A549 treated with DMSO at 1 μM for 4 hours (cell line): ENCODE results near the gene IER3IP1. TPM values are rescaled to one million over a fixed set of nuclear protein-coding genes. Genes with fewer than 3 reads are reported as not detected.

Experiments used
- total RNA-seq: library from RNA; stranded (reverse); fragments of 200-300 nt; extraction: Qiagen RNA extraction; gene quantifications from 5 replicates; pipeline ENCODE4 v1.2.3, GENCODE V29; 2022; ENCODE audit warnings: low read depth

IER3IP1 gene, protein sequence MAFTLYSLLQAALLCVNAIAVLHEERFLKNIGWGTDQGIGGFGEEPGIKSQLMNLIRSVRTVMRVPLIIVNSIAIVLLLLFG
- total RNA-seq, result 15.5 to 30.8 TPM (median 18.7 TPM) in 5 replicates

DNA sequence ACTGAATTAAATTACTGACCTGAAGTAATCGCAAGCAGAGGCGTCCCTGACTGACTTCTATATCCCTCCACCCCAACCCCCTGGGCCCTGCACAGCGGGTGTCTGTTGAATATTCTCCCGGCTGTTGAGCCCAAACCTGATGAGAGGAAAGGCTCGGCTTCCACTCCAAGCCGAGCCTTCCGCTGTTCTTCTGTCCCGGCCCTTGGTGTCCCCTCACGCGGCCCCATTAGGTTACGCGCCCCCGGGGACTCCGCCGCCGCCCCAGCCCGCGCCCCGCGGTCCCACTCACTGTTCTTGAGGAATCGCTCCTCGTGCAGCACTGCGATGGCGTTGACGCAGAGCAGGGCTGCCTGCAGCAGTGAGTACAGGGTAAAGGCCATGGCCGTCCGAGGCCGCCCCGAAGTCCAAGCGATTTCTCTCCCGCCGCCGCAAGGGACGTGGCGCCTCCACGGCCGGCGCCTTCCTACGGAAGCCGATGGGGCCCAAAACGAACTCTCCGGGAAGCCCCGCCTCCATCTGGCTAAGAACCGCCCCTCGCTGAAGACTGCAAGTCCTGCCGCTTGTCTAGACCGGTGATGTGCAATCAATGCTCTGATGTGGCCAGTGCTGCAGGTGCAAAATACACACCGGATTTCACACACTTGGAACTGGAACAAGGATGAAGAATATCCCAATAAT lies at the start of gene IER3IP1:
Gene IER3IP1 (minus strand): TSS at position 467 of the 678 bp plus-strand sequence. CDS start 87 bp downstream, at position 380.

DNA sequence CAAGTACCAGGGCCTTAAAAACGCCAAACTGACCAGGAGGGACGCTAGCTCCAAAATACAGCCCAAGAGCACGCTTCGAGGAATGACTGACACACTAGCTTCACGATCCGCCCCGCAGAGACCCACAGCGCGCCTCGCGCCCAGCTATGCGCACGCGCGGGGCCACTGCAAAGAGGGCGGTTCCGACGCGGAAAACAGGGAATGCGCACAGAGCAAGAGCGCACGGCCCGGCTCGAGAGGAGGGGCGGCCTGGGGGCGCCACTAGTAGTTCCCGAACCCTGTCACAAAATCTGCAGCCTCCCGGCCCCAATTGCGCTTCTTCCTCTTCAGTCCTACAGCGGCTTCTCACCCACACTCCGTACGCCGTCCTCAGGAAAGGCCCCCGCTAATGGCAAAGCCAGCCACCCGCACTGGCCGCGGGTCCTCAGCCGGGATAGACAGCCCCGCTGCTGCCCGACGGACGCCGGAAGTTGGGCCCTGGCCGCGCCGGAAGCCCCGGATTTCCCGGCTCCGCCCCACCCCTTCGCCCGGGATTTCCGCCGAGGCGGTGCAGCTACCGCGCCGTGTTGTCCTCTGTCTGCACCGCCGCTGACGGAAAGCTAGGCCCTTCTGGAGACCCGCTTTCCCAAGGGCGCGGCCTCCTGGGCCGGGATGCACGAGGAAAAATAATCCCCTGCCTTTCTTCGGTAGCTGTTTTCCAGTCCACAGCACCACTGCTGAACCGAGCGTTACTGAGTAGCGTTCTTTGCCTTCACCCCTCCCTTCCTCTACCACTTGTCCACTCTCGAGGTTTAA lies 25.9 kb downstream of the IER3IP1 start, which contains the start of gene HDHD2:
Gene HDHD2 (minus strand): TSS at position 472 of the 795 bp plus-strand sequence. CDS start 14,061 bp downstream, outside the sequence.

Other genes with a start within 250 kb of the IER3IP1 start
- not detected in 5 replicates for gene ELOA2, start 140.7 kb downstream of the IER3IP1 start, total RNA-seq
- 8.9 to 12.0 TPM (median 10.4 TPM) in 5 replicates for gene HDHD2, start 25.9 kb downstream of the IER3IP1 start, total RNA-seq
- not detected in 5 replicates for gene SKOR2, start 75.3 kb upstream of the IER3IP1 start, total RNA-seq